GM18526 (cell line): ENCODE measurements around the gene VTI1B.
A peak's percentile ranks its signal among the peaks of the same experiment; 100 is the strongest.
"Not testable (repeated sequence)": the region's sequence is repeated elsewhere in the genome, so short reads cannot be mapped to it uniquely, and the experiment has no call there.

Experiments
- POLR2A ChIP-seq: IDR thresholded peaks from 3 replicates; pipeline ENCODE4 v1.6.1; 2011; ENCODE audit not compliant: insufficient read length; ENCODE audit errors: extremely low read depth

VTI1B gene, protein sequence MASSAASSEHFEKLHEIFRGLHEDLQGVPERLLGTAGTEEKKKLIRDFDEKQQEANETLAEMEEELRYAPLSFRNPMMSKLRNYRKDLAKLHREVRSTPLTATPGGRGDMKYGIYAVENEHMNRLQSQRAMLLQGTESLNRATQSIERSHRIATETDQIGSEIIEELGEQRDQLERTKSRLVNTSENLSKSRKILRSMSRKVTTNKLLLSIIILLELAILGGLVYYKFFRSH

DNA sequence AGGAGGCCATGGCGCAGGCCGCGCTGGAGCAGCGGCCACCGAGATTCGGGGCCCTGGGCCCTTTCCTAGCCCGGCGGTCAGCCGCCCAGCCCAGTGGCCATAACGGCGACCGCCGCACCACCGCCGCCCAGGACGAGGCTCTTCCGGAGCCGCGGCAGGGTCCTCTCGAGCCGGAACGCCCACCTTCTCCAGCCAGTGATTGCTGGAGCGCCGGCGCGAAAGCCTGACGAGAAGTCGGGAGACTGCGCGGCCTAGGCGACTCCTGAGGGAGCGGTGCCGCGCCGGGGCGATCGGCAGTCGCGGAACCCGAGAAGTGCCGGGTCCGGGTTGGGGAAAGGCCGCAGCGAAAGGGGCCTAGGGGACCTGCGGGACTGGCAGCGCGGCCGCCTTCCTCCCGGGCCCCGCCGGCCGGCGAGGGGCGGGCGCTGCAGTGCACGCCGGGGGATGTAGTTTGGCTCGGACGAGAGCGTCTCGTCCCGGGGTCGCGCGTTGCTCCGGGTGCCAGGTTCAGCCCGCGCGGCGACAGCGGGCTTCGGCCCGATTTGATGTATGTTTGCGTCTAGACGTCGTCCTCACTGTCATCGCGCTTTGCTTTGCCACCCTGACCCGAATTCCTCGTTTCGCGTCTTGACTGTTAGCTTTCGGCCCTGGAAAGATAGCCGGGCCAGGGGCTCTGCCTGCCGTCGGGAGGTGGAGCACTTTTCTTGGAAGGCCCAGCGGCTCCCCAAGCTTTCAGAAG lies at the start of gene VTI1B:
TSS of gene VTI1B (minus strand) at position 153 of the 739 bp plus-strand sequence. CDS start at position 10, 143 bp downstream.
- TF ChIP-seq POLR2A = peak; percentile 60

GRCh38 chr14:67722293-67722692 lies 47.9 kb upstream of the VTI1B start:
- no peak for TF ChIP-seq POLR2A

- TF ChIP-seq POLR2A = no peak
Measured at GRCh38 chr14:67721875-67722274, 47.4 kb upstream of the VTI1B start.

DNA sequence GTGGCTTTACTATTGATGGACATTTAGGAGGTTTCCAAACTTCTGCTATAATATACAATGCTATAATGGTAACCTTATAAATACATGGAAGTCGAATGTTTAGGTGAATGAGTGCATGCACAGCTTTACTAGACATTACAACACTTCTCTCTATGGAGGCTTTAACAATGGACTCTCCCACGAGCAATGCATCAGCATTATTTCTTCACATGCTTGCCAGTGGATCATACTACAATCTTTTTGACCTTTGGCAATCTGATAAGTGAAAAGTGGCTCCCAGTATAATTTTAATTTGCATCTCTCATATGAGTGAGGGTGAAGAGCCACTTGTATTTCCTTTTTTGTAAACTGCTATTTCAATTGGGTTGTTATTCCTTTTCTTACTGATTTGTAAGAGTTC lies 45.4 kb upstream of the VTI1B start:
- TF ChIP-seq POLR2A = no peak

- TF ChIP-seq POLR2A = no peak
Measured at GRCh38 chr14:67718265-67718664, 43.8 kb upstream of the VTI1B start.

DNA sequence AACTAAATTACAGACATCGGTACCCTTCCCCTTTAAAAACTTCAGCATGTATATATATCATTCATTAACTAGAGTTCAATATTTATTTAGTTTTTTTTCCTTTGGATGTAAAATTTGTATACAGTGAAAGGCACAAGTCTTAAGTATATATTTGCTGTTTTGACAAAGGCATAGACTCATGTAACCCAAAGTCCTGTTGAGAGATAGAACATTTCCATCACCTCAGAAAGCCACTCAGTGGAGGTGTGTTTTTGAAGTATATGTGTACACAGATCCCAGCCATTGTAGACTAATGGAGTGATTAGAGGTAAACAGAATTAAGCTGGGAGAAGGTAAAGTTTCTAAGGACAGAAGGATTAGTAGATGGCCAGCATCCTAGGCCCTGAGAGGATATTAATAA lies 42.6 kb upstream of the VTI1B start:
- TF ChIP-seq POLR2A = no peak

DNA sequence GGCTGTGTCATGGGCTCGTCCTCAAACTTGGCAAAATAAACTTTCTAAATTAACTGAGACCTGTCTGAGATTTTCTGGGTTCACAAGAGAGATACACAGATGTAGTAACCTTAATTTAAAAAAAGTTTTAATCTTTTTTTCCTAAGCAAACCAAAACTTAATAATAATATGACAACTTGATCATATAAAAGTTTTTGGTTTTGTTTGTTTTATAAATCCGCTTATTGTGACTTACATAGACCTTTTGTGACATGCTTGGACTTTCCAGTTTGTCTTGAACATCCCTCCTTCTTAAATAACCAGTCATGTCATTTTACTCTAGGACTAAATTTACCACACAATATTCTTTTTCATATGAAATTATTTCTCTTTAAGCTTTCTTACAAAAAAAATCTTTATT lies 35.8 kb upstream of the VTI1B start:
- no peak for TF ChIP-seq POLR2A

- no peak for TF ChIP-seq POLR2A
Measured at GRCh38 chr14:67705211-67705610, 30.8 kb upstream of the VTI1B start.

GRCh38 chr14:67704484-67705089 lies 30.2 kb upstream of the VTI1B start:
- TF ChIP-seq POLR2A = no peak

DNA sequence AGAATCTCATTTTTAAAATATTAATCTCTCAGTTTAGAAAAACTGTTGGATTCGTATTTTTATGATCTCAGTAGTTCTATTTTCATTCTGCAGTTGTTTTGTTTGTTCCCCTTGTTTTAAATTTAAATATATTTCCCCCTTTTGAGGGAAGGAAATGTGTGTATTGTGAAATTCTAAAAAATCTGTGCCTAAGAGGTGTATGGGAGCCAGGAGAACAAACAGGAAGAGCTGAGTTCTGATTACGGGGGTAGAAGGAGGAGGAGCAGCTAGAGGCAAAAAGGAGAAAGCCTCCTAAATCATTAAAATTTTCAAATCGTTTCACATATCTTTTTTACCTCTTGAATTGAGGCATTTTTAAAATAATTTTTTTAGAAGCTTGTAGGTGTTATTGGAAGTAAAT lies 29.6 kb upstream of the VTI1B start:
- no peak for TF ChIP-seq POLR2A

DNA sequence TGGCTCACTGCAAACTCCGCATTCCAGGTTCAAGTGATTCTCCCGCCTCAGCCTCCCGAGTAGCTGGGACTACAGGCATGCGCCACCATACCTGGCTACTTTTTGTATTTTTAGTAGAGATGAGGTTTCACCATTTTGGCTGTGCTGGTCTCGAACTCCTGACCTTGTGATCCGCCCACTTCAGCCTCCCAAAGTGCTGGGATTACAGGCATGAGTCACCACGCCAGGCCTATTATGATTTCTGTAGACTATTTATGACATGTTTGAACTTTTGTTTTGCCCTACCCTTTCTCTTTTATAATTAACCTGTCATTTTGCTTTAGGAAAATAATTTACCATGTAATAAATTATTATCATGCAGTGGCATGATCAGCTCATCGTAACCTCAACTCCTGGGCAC lies 27.1 kb upstream of the VTI1B start, which contains the start of gene RDH12:
TSS of gene RDH12 (plus strand) at position 395 of the 400 bp plus-strand sequence. CDS start 20,757 bp downstream, outside the sequence.
- not testable (repeated sequence) for TF ChIP-seq POLR2A

DNA sequence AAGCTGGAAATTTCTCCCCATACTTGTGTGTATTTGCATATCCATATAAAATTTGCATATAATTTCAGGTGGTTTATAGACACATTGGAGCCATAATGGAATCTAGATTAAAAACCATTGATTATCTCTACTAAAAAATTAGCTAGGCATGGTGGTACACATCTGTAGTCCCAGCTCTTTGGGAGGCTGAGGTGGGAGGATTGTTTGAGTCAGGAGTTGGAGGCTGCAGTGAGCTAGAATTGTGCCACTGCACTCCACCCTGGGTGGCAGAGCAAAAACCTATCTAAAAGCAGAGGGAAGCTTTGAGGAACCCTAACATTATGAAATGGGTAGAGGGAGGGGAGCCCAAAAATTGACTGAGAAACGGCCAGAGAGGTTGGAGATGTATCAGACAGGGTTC lies 23.7 kb upstream of the VTI1B start:
- no peak for TF ChIP-seq POLR2A

DNA sequence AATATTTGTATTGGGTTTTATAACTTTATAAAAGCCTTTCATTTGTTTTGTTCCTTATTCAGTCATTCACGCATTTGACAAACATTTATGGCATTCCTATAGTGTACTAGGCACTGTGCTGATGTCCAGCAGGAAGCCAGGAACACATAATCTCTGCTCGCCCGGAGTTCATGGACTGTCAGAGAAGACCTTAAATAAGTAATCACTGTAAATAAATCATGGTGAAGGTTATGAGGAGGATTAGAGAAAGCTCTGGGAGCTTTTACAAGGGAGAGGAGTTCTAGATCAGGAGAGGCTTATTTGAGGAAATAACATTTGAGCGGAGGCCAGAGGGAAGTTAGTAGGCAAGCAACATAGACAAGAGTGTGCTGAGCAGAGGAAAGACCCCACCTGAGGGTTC lies 22.6 kb upstream of the VTI1B start:
- TF ChIP-seq POLR2A = no peak

GRCh38 chr14:67695394-67695949 lies 21.0 kb upstream of the VTI1B start, which contains the start of gene RDH11:
RDH11 (minus strand) TSS chr14:67695764; CDS start chr14:67695703, 61 bp downstream.
- TF ChIP-seq POLR2A = peak; percentile 90

GRCh38 chr14:67694791-67695393 lies 20.5 kb upstream of the VTI1B start:
- TF ChIP-seq POLR2A = peak; percentile 60
